GM18951 (cell line): ENCODE measurements around the gene UNC79.

Experiments used
- POLR2A ChIP-seq: IDR thresholded peaks from 4 replicates; pipeline ENCODE4 v1.6.1; 2011; ENCODE audit warnings: mild to moderate bottlenecking; ENCODE audit not compliant: insufficient read length, insufficient read depth; ENCODE audit errors: extremely low read depth
- in situ Hi-C: fragments of 300-500 bp; cut with MboI; formaldehyde crosslinking; loops from one replicate; pipeline ENCODE4 v1.12.0; 2022; ENCODE audit warnings: low sequenced_read_pairs, mixed read lengths, inconsistent platforms; ENCODE audit not compliant: unreplicated experiment

UNC79 gene

DNA sequence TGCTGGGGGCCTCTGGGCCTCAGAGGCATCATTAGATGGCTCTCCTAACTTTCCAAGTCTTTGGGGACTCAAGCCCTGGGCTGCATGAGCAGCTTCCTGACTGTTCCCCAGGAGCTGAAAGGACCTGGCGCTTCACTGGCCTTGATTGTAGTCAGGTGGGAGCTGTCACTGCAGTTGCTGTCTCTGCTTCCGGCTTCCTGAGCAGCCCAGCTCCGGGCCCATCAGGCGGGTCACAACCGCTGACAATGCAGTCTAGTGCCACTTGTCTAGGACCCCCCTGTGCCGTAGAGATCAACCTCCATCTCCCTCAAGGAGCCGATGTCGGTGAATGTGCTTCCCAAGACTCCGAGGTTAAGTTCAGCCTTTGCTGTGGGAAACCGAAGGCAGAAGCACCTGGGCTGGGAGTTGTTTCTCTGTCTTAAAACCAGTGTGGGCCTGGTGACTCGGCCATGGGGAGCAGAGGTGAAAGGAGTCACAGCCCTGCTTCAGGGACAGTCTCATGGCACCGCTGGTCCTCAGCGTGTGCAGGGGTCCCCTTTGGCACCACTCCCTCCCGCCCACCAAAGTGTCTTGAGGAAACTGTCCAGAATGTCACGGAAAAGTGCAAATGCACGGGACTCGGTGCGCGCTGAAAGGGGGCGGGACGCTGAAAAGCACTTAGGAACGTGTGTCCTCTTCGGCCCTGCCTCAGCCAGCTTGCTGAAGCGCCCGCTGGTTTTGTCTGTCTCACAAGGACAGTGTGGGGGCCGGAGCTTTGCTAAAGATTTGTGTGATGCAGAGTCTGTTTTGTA lies 312.7 kb downstream of the UNC79 start:
- in situ Hi-C loops, result no loop called here

DNA sequence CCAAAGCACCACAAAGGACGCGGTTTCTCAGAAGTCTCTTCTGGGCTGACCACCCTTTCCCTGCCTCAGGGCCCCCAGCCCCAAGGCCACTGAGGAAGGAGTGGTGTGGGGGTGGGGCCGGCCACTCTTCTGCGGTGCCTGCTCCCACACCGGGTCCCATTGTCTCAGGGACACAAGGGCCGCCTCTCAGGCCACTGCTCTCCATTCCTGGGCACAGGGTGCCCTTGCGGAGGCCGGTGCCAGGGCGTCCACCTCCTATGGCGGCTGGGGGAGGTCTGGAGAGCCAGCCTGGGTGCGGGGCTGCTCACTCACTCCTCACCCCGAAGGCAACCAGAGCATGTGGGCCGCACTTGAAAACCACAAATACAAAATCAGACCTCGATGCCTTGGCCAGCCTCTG lies 313.4 kb downstream of the UNC79 start:
- in situ Hi-C loops, result no loop called here
- no peak for TF ChIP-seq POLR2A

More for the DNA sequence above, 312.7 kb downstream of the UNC79 start:
- no peak for TF ChIP-seq POLR2A

DNA sequence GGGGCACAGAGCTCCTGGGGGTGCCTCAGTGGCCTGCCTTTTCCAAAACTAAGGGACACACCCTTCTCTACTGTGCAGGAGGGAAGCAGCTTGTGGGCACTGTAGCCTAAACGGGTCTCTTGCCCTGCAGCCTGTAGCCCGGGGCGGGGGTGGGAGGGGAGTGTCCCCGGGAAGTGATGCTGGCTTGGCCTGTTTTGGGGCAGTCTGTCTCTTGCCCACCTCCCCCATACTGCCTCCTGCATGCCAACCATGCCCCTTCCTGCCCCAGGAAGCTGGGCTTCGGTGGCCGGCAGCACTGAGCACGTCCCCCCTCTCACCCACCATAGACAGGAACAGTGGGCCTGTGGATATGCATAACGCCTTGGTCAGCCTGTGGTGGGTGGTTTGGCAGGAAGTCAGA lies 314.1 kb downstream of the UNC79 start:
- in situ Hi-C loops, result no loop called here
- TF ChIP-seq POLR2A, result no peak

DNA sequence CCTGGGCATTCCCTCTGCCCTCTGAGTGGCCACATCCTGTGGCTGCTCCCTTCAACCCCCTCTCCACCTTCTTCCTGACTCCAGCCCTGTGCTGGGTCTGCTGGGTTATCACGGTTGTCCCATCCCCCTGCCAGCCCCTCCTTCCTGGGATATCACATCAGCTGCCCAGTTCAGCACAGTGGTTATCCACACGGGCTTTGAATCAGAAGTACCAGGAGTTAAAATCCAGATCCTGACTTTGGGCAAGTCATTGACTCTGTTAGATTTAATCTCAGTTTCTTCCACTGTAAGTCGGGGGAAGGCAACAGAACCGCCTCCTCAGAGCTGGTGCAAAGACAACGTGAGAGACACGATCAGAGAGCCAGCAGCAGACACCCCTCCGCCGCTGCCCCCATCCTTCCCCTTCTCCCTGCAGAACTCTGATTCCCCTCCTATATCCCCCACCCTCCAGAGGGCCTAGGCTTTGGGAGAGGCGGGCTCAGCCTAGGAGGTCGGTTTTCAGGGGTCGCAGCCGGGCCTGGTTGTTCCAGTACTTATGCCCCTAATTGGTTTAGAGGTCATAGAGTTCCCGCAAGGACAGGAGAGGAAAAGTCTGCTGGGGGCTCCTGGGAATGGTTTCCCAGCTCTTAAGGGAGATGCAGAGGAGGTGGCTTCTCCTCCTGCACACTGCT lies 315.0 kb downstream of the UNC79 start:
- TF ChIP-seq POLR2A, result no peak
- in situ Hi-C loops, result no loop called here

DNA sequence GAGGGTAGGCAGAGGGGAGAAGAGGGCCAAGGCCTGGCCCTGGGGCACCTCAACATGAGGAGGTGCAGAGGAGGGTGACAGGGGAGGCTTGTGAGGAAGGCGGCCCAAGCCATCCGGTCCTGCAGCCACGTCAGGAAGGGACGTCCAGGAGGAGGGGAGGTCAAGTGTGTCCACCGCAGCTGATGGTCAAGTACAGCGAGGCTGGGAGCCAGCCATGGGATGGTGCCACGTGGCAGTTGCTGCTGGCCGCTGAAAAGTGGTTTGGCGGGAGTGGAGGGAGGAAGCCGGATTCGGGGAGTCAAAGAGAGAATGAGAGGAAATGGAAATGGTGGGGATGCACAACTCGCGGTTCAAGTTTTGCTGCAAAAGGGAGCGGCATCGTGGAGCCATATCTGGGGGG lies 316.4 kb downstream of the UNC79 start:
- in situ Hi-C loops, result no loop called here
- no peak for TF ChIP-seq POLR2A

DNA sequence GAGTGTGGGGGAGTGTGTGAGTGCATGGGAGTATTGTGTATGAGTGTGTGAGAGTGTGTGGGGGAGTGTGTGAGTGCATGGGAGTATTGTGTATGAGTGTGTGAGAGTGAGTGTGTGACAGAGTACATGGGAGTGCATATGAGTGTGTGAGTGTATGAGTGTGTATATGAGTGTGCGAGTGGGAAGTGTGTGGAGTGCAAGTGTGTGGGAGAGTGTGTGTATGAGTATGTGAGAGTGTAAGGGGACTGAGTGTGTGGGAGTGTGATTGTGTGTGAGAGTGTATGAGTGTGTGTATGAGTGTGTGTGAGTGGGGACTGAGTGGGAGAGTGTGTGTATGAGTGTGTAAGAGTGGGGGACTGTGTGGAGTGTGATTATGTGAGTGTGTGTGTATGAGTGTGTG lies 316.8 kb downstream of the UNC79 start:
- no peak for TF ChIP-seq POLR2A
- in situ Hi-C loops, result no loop called here

DNA sequence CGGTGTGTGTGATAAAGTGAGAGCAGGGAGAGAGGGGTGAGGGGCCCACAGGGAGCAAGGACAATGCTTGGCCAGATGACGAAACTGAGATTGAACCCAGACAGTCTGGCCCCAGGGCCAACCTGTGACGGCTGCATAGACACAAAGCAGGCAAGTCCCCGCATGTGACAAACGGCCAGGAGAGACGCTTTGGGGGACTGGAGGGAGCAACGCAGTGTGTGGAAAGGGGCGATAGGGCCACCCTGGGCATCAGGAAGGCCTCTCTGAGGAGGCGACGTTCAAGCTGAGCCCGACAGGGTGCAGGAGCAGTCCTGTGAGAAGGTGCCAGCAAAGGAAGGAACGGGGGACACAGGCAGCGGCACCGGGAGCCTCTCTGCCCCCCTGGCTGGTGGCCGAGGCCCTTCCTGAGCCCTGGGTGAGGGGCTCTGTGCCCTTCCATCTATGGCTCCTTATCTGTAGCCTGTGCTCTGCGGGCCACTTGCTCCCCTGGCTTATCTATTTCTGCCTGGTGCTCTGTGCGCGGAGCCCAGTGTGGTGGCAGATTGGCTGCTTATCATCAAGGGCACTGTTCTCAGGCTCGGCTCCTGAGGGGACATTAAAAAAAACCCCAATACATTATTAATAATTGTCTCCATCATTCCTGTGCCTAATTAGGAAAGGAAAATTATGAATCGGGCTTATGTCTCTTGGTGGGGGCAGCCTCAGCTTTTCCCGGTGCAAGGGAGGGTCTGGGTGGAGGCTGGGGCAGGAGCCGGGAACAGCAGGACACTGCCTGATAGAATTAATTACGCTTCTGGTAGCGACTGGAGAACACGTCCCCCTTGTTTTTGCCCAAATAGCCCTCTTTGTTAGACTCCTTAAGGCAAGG lies 317.7 kb downstream of the UNC79 start:
- in situ Hi-C loops, result no loop called here
- TF ChIP-seq POLR2A, result no peak

DNA sequence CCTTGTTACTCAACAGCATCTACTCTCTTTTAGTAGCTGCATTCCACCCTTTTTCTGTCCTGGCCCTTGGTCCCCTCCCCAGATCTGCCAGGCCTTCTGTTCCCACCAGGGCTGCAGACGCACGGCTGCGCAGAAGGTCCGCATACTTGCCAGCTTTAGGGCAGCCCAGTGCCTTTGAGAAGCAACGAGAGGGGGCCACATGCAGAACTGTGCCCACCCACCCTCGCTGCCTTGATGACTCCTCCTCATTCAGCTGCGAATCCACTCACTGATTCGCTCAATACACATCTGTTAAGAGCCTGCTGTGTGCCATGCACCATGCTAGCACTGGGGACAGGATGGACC lies 318.3 kb downstream of the UNC79 start:
- in situ Hi-C loops, result no loop called here
- no peak for TF ChIP-seq POLR2A

DNA sequence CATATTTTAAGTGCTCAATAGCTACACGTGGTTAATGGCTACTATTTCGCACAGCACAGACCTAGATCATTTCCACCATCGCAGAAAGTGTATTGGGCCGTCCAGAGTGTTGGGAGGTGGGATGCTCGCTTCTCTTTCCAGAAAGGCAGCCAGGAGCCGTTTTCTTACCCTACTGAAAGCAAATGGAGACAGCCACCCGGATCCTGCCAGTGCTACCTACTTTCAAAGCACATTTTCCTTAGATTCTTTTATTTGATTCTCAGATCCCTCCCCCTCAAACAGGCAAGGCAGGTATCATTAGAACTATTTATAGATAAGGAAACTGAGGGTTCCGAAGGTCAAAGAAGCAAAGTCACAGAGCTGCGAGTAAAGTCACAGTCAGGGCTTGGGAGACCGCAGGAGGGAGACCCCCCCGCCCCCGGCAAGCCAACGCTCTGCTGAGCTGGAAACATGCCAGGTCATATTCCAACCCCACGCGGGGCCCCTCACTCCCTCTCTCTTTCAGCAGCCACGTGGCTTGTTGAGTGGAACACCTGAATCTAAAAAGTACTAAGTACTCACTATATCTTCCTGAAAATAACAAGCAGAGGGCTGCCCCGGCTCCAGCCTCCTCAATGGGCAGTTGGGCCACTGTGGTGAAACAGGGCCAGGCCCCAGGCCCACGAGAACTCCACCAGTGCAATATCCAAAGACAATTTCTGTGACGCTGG lies 321.4 kb downstream of the UNC79 start:
- in situ Hi-C loops, result no loop called here
- TF ChIP-seq POLR2A, result no peak

DNA sequence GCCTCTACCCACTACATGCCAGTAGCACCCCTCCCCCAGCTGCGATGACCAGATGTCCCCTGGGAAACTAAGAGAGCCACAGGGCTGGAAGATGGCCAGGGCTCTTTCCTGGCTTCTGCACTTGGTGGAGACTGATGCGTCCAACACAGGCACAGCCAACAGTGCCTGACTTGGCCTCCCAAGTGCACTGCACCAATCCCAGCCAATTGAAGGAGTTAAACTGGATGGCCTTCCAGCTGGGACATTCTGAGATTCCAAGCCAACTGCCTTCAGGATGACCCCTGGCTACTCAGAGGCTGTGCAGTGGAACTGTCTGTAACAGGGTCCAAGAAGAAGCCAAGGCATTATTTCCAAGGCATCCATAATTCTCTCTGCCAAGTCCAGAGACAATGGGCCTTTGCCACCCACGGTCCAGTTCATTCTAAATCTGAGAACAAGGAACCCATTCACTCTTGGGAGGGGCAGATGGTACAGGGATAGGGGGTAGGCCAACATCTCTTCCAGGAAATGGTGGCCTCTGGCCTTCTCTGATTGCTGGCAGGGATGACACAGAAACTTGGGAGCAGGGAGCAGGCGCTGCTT lies 322.3 kb downstream of the UNC79 start:
- no peak for TF ChIP-seq POLR2A
- in situ Hi-C loops, result no loop called here

DNA sequence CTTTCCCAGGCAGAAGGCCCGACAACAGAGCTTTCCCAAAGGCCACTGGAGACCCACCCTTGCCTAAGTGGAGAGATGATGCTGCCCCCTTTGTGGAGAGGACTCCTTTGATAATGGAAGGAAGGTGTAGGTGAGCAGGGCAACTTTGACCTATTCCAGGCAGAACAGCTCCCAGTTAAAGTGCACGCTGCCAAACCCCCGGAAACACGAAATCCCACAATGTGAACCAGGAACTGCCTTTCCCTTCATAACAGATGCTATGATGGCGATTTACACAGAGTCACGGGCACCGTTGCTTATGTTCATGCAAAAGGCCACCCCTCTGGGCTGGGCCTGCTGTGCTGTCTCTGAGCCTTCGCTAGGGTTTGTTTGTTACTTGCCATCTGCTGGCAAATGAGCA lies 322.9 kb downstream of the UNC79 start:
- in situ Hi-C loops, result no loop called here
- no peak for TF ChIP-seq POLR2A

DNA sequence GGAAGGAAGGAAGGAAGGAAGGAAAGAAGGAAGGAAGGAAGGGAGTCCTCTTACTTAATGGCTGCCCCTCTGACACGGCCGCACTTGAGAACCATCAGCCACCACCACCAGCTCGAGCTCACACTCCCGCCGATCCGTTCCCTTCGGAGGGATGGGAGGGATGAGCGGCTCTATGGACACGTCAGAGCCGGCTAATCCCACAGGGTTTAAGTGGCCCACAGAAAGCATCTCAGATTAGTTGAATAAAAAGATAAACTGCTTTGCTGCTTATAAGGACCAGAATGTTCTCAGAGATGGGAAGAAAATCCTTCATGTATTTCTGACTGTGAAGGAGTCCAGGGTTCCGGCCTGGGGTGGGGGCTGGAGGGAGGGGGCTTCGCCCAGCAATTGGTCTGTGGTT lies 326.5 kb downstream of the UNC79 start:
- in situ Hi-C loops, result no loop called here
- no peak for TF ChIP-seq POLR2A
